Spleen (tissue), 11 donors: ENCODE results near the gene TEPSIN. TPM values are rescaled to one million over a fixed set of nuclear protein-coding genes. Genes with fewer than 3 reads are reported as not detected.
A peak's percentile ranks its signal among the peaks of the same experiment; 100 is the strongest.

Experiments
- DNase-seq: peaks from one replicate; pipeline ENCODE4 v3.0.0-alpha.2; 2020
- H3K27ac ChIP-seq, 8 donors: fragments of 200-600 bp; sonication (generic) in 7 of 8; 1 replicate in 4 of 8; 2 replicates in 4 of 8; pipeline versions ENCODE4 v1.5.0 to v1.8.0; 2016 to 2021; ENCODE audit warnings: inconsistent platforms in 4 of 8, mild to moderate bottlenecking in 4 of 8, moderate library complexity in 1 of 8
- H3K27me3 ChIP-seq, 7 donors: fragments of 200-600 bp; sonication (generic) in 6 of 7; replicated peaks in 1 of 7; 1 replicate in 4 of 7; 2 replicates in 3 of 7; pipeline versions ENCODE4 v1.5.0 to v1.8.0; 2016 to 2021; ENCODE audit warnings: inconsistent platforms in 3 of 7, mild to moderate bottlenecking in 1 of 7
- H3K36me3 ChIP-seq, 6 donors: fragments of 200-600 bp; sonication (generic) in 5 of 6; 1 replicate in 4 of 6; 2 replicates in 2 of 6; pipeline versions ENCODE4 v1.5.0 to v1.8.0; 2016 to 2021; ENCODE audit warnings: inconsistent platforms in 2 of 6
- H3K4me1 ChIP-seq, 6 donors: fragments of 200-600 bp; sonication (generic) in 5 of 6; 1 replicate in 3 of 6; 2 replicates in 3 of 6; pipeline versions ENCODE4 v1.5.0 to v1.8.0; 2016 to 2021; ENCODE audit warnings: inconsistent platforms in 3 of 6
- H3K4me3 ChIP-seq, 8 donors: fragments of 200-600 bp; sonication (generic) in 7 of 8; 1 replicate in 4 of 8; 2 replicates in 4 of 8; pipeline versions ENCODE4 v1.5.0 to v1.8.0; 2016 to 2021; ENCODE audit warnings: inconsistent platforms in 4 of 8, mild to moderate bottlenecking in 4 of 8, moderate library complexity in 2 of 8
- H3K9me3 ChIP-seq, 8 donors: fragments of 200-600 bp; sonication (generic) in 7 of 8; 1 replicate in 4 of 8; 2 replicates in 4 of 8; pipeline versions ENCODE4 v1.5.0 to v1.8.0; 2016 to 2021; ENCODE audit warnings: inconsistent platforms in 4 of 8
- POLR2A ChIP-seq, 3 donors: fragments of 450-650 bp; IDR thresholded peaks; one replicate each; pipeline ENCODE4 v1.5.1; 2017; ENCODE audit warnings: antibody characterized with exemption in 3 of 3, mild to moderate bottlenecking in 1 of 3
- POLR2AphosphoS5 ChIP-seq, 3 donors: sonication (generic); formaldehyde crosslinking; IDR thresholded peaks; one replicate each; pipeline ENCODE4 v1.5.1; 2017; ENCODE audit warnings: antibody characterized with exemption in 3 of 3
- WGBS, 5 donors: extraction: QIAGEN DNeasy Blood & Tissue Kit in 3 of 5; methylation state at CpG; one replicate each; pipeline versions ENCODE4 v1.1.5 to v1.1.7; 2013 to 2018; 5-methylcytosine and 5-hydroxymethylcytosine counted together
- intact Hi-C: fragments of 100-400 bp; cut with DNase I; formaldehyde crosslinking; loops from one replicate; pipeline ENCODE4 v1.15.0; 2023; ENCODE audit warnings: low total_unique reads
- polyA plus RNA-seq, 3 donors: library from polyadenylated mRNA; stranded (reverse); fragments of 200-250 nt; gene quantifications; one replicate each; pipeline ENCODE4 v1.2.1, GENCODE V29; 2013
- total RNA-seq, 7 donors: library from RNA; depleted of rRNA in 3 of 7; stranded (reverse); fragments of >200 nt in 3 of 7; fragmentation: NEBNext Ultra II Directional in 4 of 7; extraction: Animal tissue kit (Norgen Biotek cat#: 25700) in 4 of 7; gene quantifications; one replicate each; pipeline versions ENCODE4 v1.1.0 to v1.2.1, GENCODE V29; 2016 to 2021
- TF ChIP-seq, protein P1 (sequence below), 11 experiments: fragments of 200-600 bp in 7 of 11; fragments of 450-650 bp in 4 of 11; sonication (generic) in 4 of 11; IDR thresholded peaks in 8 of 11; conservative IDR thresholded peaks in 3 of 11; 1 replicate in 7 of 11; 2 replicates in 4 of 11; pipeline versions ENCODE4 v1.4.0 to v1.8.0; 2016 to 2021; ENCODE audit warnings: antibody characterized with exemption in 11 of 11, inconsistent platforms in 4 of 11, mild to moderate bottlenecking in 1 of 11
- donor health status: healthy with polysubstance abuse.
- donor health status: DM: no; HTN: no; CAD: no; lungs with moderate emphysema.
- donor health status: DM: no; HTN: no; CAD: no.
- donor health status: Bipolar disorder and iron deficiency.
- donor health status: healthy.
- donor health status: DM: no; HTN: no; CAD: no.
- donor health status: DM: yes; HTN: yes; CAD: no.

TEPSIN gene
- total and polyA plus RNA-seq, 10 donors, result 36.9 to 88.8 (median 72.3) TPM

DNA sequence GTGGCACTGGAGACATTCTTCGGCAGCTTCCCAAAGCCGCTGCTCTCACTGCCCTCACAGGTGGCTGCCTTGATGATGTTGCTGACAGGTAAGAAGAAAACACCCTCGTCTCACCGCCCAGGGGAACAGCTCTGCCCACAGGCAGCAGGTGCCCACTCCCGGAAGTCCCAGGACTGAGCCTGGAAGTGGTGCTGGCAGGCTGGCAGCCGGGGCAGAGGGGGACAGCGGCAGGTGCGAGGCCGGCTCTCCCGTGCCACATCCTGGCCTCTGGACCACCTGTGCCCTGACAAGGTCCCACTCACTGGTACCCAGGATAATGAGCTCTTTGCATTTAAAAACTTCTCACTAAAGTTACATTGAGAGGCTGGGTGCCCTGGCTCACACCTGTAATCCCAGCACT is 36.5 kb downstream of the TEPSIN start:
- H3K27me3 ChIP-seq, result no peaks in the 10 kb centered on the region
- intact Hi-C loops, result no loop called here
- no peak overlapping the region for H3K27ac ChIP-seq
- no peaks in the 10 kb centered on the region for H3K9me3 ChIP-seq
- no peak overlapping the region for H3K4me3 ChIP-seq
- H3K36me3 ChIP-seq, result peaks cover 0 to 78% (median 15%) of the 10 kb centered on the region in 6 donors
- peaks cover 5 to 42% (median 39%) of the 10 kb centered on the region in 6 donors for H3K4me1 ChIP-seq
- WGBS, 5 donors, result 94 to 100% (median 96%) methylated on average over 2 to 10 of the region's 10 CpGs
- TF ChIP-seq POLR2AphosphoS5 (IDR thresholded peaks at IDR 0.05), result no peak
- TF ChIP-seq POLR2A (IDR thresholded peaks at IDR 0.05), result no peak
- TF ChIP-seq, protein P1, sequence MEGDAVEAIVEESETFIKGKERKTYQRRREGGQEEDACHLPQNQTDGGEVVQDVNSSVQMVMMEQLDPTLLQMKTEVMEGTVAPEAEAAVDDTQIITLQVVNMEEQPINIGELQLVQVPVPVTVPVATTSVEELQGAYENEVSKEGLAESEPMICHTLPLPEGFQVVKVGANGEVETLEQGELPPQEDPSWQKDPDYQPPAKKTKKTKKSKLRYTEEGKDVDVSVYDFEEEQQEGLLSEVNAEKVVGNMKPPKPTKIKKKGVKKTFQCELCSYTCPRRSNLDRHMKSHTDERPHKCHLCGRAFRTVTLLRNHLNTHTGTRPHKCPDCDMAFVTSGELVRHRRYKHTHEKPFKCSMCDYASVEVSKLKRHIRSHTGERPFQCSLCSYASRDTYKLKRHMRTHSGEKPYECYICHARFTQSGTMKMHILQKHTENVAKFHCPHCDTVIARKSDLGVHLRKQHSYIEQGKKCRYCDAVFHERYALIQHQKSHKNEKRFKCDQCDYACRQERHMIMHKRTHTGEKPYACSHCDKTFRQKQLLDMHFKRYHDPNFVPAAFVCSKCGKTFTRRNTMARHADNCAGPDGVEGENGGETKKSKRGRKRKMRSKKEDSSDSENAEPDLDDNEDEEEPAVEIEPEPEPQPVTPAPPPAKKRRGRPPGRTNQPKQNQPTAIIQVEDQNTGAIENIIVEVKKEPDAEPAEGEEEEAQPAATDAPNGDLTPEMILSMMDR (IDR thresholded peaks at IDR 0.05 in 8 of 11, conservative IDR thresholded peaks at IDR 0.05 in 3 of 11), result no peak
- DNase-seq, result no peak

DNA sequence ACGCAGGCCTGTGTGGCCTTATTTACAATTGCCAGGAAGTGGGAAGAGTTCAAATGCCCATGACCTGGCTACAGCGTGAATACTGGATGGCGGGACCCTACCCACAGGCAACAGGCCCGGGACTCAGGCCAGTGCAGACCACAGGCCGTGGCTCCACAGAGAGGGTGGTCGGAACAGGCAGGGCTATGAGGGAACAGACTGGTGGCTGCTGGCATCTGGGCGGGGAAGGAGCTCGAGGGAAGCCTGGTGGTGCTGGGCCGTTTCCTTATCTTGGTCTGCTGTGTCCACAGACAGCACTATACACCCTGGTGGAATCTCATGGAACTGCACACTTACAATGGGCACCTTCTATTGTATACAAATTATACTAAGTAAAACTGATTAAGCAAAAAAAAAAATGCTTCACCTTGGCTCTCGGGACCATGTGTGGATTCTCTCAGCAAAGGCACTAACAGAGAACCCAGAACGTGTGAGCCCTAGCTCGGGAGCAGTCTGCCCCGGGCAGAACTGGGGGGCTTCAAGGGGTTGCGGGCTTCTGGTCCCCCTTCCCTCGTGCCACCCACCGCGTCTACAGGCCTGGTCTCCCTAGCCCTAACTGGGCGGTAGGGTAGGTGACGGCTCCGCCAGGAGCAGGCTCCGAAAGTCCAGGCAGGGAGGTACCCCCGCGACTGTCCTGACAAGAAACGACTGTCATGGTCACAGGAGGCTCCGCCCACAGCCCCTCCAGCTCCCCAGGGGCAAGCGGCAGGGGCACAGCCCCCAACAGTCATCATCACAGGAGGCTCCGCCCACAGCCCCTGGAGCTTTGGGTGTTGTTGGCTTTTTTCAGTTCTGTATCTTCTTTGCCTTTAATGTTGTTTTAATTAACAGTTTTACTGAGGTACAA is 37.9 kb downstream of the TEPSIN start:
- Histone ChIP-seq H3K27me3 (no peaks in the 10 kb centered on the region), H3K4me3 (no peak overlapping the region), H3K27ac (peak overlapping the region in 3 of 8 donors; percentile 31 to 55 (median 45)), H3K4me1 (peaks cover 11 to 56% (median 47%) of the 10 kb centered on the region in 6 donors), H3K36me3 (peaks cover 0 to 80% (median 5%) of the 10 kb centered on the region in 6 donors), H3K9me3 (no peaks in the 10 kb centered on the region)
- DNase-seq, result no peak
- WGBS, 5 donors, result 56 to 73% (median 64%) methylated on average over 17 to 27 of the region's 27 CpGs
- no peak for TF ChIP-seq POLR2A (IDR thresholded peaks at IDR 0.05)
- TF ChIP-seq POLR2AphosphoS5 (IDR thresholded peaks at IDR 0.05), result peak in 2 of 3 donors; percentile 17 to 54
- TF ChIP-seq, protein P1 (IDR thresholded peaks at IDR 0.05 in 8 of 11, conservative IDR thresholded peaks at IDR 0.05 in 3 of 11), result peak; percentile 37 to 78 (median 68)
- intact Hi-C loops, result no loop called here

DNA sequence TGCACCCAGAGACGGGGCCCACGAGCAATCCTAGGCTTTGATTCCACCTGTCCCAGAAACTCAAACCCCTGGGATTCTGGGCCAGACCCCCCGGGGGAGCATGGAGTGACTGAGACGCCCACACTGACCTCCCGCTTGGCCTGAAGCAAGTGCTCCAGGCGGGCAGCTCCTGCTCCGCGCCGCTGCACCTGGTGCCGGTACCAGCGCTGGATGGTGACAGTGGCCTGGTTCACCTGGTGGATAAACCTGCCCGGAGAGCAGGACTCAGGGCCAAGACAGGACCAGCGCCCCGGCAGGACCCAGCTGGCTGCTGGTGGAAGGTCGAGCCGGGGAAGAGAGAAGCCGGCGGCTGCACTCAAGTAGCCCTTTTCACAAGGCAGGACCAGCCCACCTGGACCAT is 38.7 kb downstream of the TEPSIN start:
- Histone ChIP-seq H3K27ac (peak overlapping the region in 4 of 8 donors; percentile 31 to 61 (median 50)), H3K36me3 (peaks cover 0 to 86% (median 4%) of the 10 kb centered on the region in 6 donors), H3K27me3 (no peaks in the 10 kb centered on the region), H3K4me3 (no peak overlapping the region), H3K9me3 (no peaks in the 10 kb centered on the region), H3K4me1 (peaks cover 11 to 64% (median 51%) of the 10 kb centered on the region in 6 donors)
- no peak for DNase-seq
- TF ChIP-seq POLR2A (IDR thresholded peaks at IDR 0.05), result no peak
- TF ChIP-seq POLR2AphosphoS5 (IDR thresholded peaks at IDR 0.05), result no peak
- TF ChIP-seq, protein P1 (IDR thresholded peaks at IDR 0.05 in 8 of 11, conservative IDR thresholded peaks at IDR 0.05 in 3 of 11), result no peak
- WGBS, 5 donors, result 76 to 100% (median 89%) methylated on average over 2 to 18 of the region's 18 CpGs
- intact Hi-C loops, result no loop called here

DNA sequence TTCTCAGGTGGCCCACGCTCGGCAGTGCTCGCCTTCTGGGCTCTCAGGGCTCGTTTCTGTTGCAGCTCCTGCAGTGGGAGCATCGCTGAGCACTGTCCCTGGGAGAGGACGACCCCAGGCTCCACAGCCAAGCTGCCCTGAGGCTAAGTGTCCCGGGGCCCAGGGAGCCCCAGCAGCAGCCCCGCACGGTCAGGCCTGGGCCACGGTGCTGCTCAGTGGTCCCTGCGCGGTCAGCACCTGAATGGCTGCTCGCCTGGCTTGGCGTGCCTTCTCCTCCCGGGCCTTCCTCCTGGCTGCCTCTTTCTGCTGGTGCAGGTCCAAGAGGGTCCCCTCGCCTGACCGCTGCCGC is 39.4 kb downstream of the TEPSIN start:
- peak overlapping the region in 4 of 8 donors; percentile 27 to 61 (median 50) for H3K27ac ChIP-seq
- no peak for TF ChIP-seq POLR2AphosphoS5 (IDR thresholded peaks at IDR 0.05)
- TF ChIP-seq, protein P1 (IDR thresholded peaks at IDR 0.05 in 8 of 11, conservative IDR thresholded peaks at IDR 0.05 in 3 of 11), result no peak
- 68 to 90% (median 88%) methylated on average over 2 to 18 of the region's 18 CpGs for WGBS, 5 donors
- H3K4me3 ChIP-seq, result no peak overlapping the region
- H3K4me1 ChIP-seq, result peaks cover 11 to 71% (median 55%) of the 10 kb centered on the region in 6 donors
- H3K27me3 ChIP-seq, result no peaks in the 10 kb centered on the region
- peaks cover 0 to 87% (median 4%) of the 10 kb centered on the region in 6 donors for H3K36me3 ChIP-seq
- no peaks in the 10 kb centered on the region for H3K9me3 ChIP-seq
- intact Hi-C loops, result loop anchor here (10.0 kb wide), 1 partner anchor 55 kb away; no protein-coding TSS in a partner anchor
- no peak for DNase-seq
